SK-N-SH treated with all-trans-retinoic acid at 6 μM for 48 hours (cell line): ENCODE data around the gene FGGY.

ENCODE experiments used
- ATAC-seq: fragments of 200-7000 bp; cut with Tn5 transposase; 3 replicates; pipeline ENCODE4 v1.9.1; 2020; ENCODE audit warnings: mild to moderate bottlenecking, moderate library complexity
- BACH2 ChIP-seq: fragments of 250-450 bp; sonication (Bioruptor Pico); IDR thresholded peaks from 2 replicates; pipeline ENCODE4 v1.9.0; 2021; ENCODE audit warnings: mild to moderate bottlenecking, borderline replicate concordance
- CREB5 ChIP-seq: fragments of 250-450 bp; sonication (Bioruptor Pico); IDR thresholded peaks from 2 replicates; pipeline ENCODE4 v1.5.1; 2020; ENCODE audit warnings: low read depth, mild to moderate bottlenecking, moderate library complexity
- CSDC2 ChIP-seq: fragments of 250-450 bp; sonication (Bioruptor Pico); IDR thresholded peaks from 2 replicates; pipeline ENCODE4 v1.5.0; 2020; ENCODE audit warnings: mild to moderate bottlenecking, moderate library complexity
- CSRNP3 ChIP-seq: fragments of 250-450 bp; sonication (Bioruptor Pico); IDR thresholded peaks from 2 replicates; pipeline ENCODE4 v1.5.1; 2021; ENCODE audit warnings: mild to moderate bottlenecking, moderate library complexity
- ESRRG ChIP-seq: fragments of 250-450 bp; sonication (Bioruptor Pico); IDR thresholded peaks from 2 replicates; pipeline ENCODE4 v1.6.1; 2021; ENCODE audit warnings: mild to moderate bottlenecking
- ISL1 ChIP-seq: fragments of 250-450 bp; sonication (Bioruptor Pico); IDR thresholded peaks from 2 replicates; pipeline ENCODE4 v2.1.2; 2022; ENCODE audit warnings: mild to moderate bottlenecking, moderate library complexity
- OSR1 ChIP-seq: fragments of 250-450 bp; sonication (Bioruptor Pico); IDR thresholded peaks from 2 replicates; pipeline ENCODE4 v1.8.0; 2022; ENCODE audit warnings: moderate library complexity, mild to moderate bottlenecking, inconsistent platforms
- POU6F1 ChIP-seq: fragments of 250-450 bp; sonication (Bioruptor Pico); IDR thresholded peaks from 2 replicates; pipeline ENCODE4 v1.8.0; 2021; ENCODE audit warnings: low read depth, mild to moderate bottlenecking, moderate library complexity, borderline replicate concordance
- PPARA ChIP-seq: fragments of 250-450 bp; sonication (Bioruptor Pico); IDR thresholded peaks from 2 replicates; pipeline ENCODE4 v1.5.0; 2020; ENCODE audit warnings: mild to moderate bottlenecking, borderline replicate concordance
- RARB ChIP-seq: fragments of 250-450 bp; sonication (Bioruptor Pico); IDR thresholded peaks from 2 replicates; pipeline ENCODE4 v1.8.0; 2021; ENCODE audit warnings: mild to moderate bottlenecking, moderate library complexity
- SNAI2 ChIP-seq: fragments of 250-450 bp; sonication (Bioruptor Pico); IDR thresholded peaks from 2 replicates; pipeline ENCODE4 v1.5.0; 2020; ENCODE audit warnings: mild to moderate bottlenecking, moderate library complexity
- TCF4 ChIP-seq: fragments of 250-450 bp; sonication (Bioruptor Pico); IDR thresholded peaks from 2 replicates; pipeline ENCODE4 v1.8.0; 2021; ENCODE audit warnings: mild to moderate bottlenecking, moderate library complexity, borderline replicate concordance
- TOX ChIP-seq: fragments of 250-450 bp; sonication (Bioruptor Pico); IDR thresholded peaks from 2 replicates; pipeline ENCODE4 v1.8.0; 2021; ENCODE audit warnings: mild to moderate bottlenecking, moderate library complexity, borderline replicate concordance
- TSHZ2 ChIP-seq: fragments of 250-450 bp; sonication (Bioruptor Pico); IDR thresholded peaks from 2 replicates; pipeline ENCODE4 v1.5.0; 2020; ENCODE audit warnings: mild to moderate bottlenecking, moderate library complexity
- ZC3H10 ChIP-seq: fragments of 250-450 bp; sonication (Bioruptor Pico); IDR thresholded peaks from 2 replicates; pipeline ENCODE4 v1.5.1; 2021; ENCODE audit warnings: mild to moderate bottlenecking, moderate library complexity
- ZFP3 ChIP-seq: fragments of 250-450 bp; sonication (Bioruptor Pico); IDR thresholded peaks from 2 replicates; pipeline ENCODE4 v1.5.0; 2020; ENCODE audit warnings: mild to moderate bottlenecking, moderate library complexity
- ZFP30 ChIP-seq: fragments of 450-650 bp; formaldehyde crosslinking; IDR thresholded peaks from 2 replicates; pipeline ENCODE4 v1.5.0; 2022; ENCODE audit warnings: mild to moderate bottlenecking, moderate library complexity
- ZNF565 ChIP-seq: fragments of 450-650 bp; formaldehyde crosslinking; conservative IDR thresholded peaks from 2 replicates; pipeline ENCODE4 v1.5.0; 2020; ENCODE audit warnings: low read depth, mild to moderate bottlenecking, moderate library complexity
- ZNF70 ChIP-seq: fragments of 450-650 bp; formaldehyde crosslinking; IDR thresholded peaks from 2 replicates; pipeline ENCODE4 v1.5.0; 2020; ENCODE audit warnings: mild to moderate bottlenecking, moderate library complexity
- ZNF8 ChIP-seq: fragments of 450-650 bp; formaldehyde crosslinking; IDR thresholded peaks from 2 replicates; pipeline ENCODE4 v1.5.0; 2020; ENCODE audit warnings: mild to moderate bottlenecking, moderate library complexity

The FGGY gene

GRCh38 chr1:59384443-59384842 is 87.5 kb downstream of the FGGY start:
- ATAC-seq = no peak
- TF ChIP-seq CREB5 = no peak
- no peak for TF ChIP-seq CSDC2 (CRISPR knock-in tag)
- no peak for TF ChIP-seq TCF4 (CRISPR knock-in tag)
- no peak for TF ChIP-seq ZNF565 (CRISPR knock-in tag)
- TF ChIP-seq ESRRG = no peak
- TF ChIP-seq ZFP30 (CRISPR knock-in tag) = no peak
- TF ChIP-seq ZNF8 (CRISPR knock-in tag) = no peak
- TF ChIP-seq BACH2 (CRISPR knock-in tag) = no peak
- TF ChIP-seq CSRNP3 (CRISPR knock-in tag) = no peak
- TF ChIP-seq SNAI2 = no peak
- no peak for TF ChIP-seq ISL1 (CRISPR knock-in tag)
- no peak for TF ChIP-seq RARB (CRISPR knock-in tag)
- no peak for TF ChIP-seq TSHZ2
- no peak for TF ChIP-seq ZNF70 (CRISPR knock-in tag)
- TF ChIP-seq TOX = no peak
- TF ChIP-seq ZC3H10 (CRISPR knock-in tag) = no peak
- no peak for TF ChIP-seq ZFP3 (CRISPR knock-in tag)

- ATAC-seq = no peak
- TF ChIP-seq ZFP30 (CRISPR knock-in tag) (no peak), CSRNP3 (CRISPR knock-in tag) (no peak), ZFP3 (CRISPR knock-in tag) (no peak), CSDC2 (CRISPR knock-in tag) (no peak), ESRRG (no peak), SNAI2 (no peak)
Observed at GRCh38 chr1:59388191-59388590, 91.3 kb downstream of the FGGY start.

DNA sequence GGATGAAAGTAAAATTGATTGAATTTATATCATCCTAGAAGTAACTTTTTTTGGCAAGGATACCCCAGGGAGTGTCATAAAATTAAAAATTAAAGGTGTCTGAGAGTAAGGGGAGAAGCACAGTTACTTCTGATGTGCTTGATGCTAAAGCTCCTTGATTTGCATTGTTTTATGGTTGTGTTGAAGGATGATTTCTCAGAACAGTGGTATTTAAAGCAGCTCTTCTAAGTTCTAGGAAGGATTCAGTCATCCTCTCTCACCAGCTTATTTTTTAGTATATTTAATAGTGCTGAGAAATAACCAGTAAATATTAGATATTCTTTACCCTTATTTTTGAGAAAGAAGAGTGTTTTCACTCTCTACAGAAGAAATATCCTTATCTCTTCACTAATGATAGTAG is 93.0 kb downstream of the FGGY start:
- TF ChIP-seq ZNF565 (CRISPR knock-in tag) (no peak), ZFP30 (CRISPR knock-in tag) (no peak), TSHZ2 (no peak), PPARA (CRISPR knock-in tag) (no peak), ZNF8 (CRISPR knock-in tag) (no peak), ZNF70 (CRISPR knock-in tag) (no peak), OSR1 (CRISPR knock-in tag) (no peak), RARB (CRISPR knock-in tag) (no peak), ZFP3 (CRISPR knock-in tag) (no peak), CSRNP3 (CRISPR knock-in tag) (no peak), CSDC2 (CRISPR knock-in tag) (no peak), POU6F1 (no peak), ZC3H10 (CRISPR knock-in tag) (no peak)

More for the DNA sequence above, 93.0 kb downstream of the FGGY start:
- no peak for ATAC-seq
